HG03060 (cell line): ENCODE measurements around the gene PRICKLE4.

Experiments used
- ATAC-seq: cut with Tn5 transposase; IDR thresholded peaks from one replicate; pipeline ENCODE4 v1.9.1; 2021; ENCODE audit warnings: low read depth, moderate number of reproducible peaks; ENCODE audit not compliant: unreplicated experiment

Gene PRICKLE4

DNA sequence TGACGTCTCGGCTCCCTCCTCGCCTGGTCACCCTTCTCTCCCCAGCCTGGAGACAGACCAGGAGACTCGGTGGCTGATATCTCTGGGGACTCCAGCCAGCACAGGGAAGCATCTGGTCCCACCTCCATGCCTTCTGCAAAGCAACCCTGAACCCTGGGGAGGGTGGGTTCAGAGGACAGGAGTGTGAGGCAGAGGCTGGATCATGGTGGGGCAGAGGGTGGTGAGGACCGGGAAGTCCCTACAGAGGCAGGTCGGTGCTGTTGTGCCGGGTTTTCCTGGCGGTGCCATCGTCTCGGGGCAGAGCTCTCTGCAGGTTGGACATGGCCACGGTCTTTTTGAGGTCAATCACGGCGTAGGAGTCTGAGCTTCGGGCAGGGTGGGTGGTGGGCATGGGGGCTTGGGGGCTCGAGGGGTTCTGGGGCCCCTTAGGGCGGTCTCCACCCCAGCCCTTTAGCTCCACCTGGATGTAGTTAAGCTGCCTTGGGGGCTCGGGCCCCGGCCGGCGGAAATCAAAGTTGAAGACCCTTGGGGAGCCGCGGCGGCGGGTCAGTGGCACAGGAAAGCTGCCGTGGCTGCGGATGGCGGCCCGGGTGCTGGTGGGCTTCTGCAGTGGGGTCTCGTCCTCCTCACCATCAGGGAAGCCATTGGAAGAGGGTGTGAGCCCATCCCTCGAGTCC is 10.1 kb upstream of the PRICKLE4 start:
- no peak for ATAC-seq

DNA sequence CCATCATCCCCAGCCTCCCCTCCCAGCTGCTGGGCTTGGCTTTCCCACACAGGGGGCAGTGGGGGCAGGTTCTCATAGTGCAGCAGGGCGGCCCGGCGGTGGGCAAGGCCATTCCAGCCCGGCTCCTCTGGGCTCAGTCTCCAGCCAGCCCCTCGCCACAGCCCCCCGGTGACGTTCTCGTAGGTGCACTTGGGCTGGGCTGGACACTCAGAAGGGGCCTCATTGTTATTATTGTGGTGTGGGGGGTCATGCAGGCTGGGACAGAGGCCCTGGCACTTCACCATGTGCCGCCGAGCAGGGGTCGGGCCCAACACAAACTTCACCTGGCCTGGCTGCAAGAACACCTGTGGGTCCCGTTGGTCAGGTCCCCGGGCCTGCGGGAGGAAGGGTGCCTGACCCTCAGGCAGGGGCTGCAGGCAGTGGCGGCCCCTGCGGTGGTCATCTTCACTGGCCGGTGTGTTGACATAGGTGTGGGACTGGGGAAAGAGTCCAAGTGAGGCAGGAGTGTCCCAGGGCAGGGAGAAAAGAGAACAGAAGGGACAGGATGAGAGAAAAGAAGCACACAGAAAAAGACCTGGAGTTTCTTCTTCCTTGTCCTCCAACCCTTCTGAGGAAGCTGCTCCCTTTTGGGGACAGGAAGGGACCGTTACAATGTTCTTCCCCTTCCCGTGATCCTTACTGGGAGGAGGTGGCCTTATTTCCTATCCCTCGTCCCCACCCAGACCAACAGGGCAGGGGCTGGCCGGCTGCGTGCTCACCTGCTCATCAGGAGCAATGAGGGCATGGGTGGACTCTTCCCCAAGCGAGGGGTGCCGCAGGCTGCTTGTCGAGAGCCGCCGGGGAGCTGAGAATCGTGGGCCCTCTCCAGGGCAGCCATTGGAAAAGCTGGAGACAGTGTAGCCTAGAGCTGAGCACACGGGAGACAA is 9.3 kb upstream of the PRICKLE4 start:
- no peak for ATAC-seq

DNA sequence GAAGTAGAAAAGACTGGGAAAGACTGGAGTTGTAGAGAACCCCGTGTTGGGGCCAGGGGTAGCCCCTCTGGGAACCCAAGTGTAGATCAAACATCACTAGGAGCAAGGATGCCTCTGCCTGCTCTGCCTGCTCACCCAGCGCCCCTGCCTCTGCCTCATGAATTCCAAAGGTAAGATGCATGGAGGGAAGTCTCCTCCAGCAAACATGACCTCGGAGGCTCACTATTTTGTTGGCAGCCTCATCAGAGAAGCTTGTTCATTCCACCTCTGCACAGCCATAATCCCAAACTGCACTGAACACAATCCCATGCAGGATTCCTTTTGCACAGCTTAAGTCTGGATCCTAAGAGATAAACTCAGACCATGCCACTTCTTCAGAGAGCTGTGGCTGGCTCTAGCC is 5.7 kb upstream of the PRICKLE4 start:
- ATAC-seq: no peak

DNA sequence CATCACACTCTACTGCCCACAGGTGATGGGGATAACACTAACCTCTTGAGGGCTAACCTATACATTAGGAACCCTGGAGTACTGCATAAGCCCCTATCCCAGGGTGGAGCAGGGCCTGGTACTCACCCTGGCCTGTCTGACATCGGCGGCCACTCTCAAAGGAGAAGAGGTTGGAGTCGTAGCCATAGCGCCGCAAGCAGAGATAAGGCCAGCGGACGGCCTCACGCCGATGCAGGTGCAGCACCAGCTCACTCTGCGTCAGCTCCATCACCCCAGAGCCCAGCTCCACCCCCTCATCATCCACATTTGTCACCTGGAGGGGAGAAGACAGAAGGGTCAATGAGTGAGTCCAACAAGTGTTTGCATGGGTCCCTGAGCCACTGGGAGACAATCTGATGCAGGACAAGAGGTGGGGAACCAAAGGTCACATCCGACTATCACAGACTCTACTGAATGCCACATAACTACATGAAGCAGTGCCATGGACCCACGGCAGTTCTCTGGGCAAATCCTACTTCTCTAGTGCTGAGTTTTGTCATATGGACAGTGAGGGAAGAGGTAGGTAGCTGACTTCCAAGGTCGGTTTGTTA is 5.2 kb upstream of the PRICKLE4 start:
- no peak for ATAC-seq

DNA sequence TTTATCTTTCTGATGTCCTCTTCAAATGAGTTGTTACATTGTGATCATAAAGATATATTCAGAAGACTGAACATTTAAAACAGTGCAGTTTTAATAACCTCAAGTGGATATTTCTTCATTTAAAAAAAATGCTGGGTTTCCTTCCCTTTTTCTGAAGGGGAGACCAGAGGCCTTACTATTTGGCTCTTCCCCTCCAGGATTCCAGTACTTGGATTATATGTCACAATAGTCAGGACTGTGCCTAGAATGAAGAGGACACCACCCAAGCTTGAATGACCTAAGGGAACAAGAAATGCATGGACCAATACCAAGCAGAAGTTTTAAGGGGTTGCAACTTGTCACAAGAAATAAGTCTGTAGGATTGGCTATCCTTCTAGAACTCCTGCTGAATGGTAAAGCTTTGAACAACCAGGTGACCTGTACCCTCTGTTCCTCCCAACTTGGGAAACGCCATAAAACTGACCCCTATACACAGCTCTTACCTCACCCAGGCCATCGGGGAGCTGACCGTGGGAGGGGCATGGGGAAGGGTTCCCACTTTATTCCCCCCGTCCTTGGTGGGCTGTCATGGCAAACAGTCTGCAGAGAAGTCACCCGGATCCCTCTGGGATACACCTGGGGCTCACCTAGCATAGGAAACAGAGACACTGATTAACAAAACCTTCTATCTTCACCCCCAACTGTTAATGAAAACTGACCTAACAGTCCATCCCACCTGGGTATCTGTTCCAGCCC is 2.9 kb upstream of the PRICKLE4 start:
- ATAC-seq: no peak

DNA sequence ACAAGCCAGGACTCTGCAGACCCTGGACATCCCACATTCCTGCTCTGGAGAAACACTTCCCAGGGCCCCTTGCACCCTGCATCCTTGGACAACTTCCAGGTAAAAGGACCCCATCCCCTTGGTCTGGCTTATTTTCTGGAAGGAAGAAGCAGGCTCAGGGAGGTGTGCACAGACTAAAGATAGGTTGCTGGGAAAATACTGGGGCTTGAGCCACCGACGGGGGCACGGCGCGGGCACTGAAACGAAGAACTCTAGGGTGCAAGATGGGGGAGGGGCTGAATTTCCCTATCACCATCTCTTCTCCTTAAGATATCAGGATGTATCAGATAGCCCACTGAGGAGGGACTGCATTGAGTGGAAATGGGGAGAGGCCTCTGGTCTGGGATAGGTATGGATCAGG is 1.7 kb upstream of the PRICKLE4 start:
- no peak for ATAC-seq

DNA sequence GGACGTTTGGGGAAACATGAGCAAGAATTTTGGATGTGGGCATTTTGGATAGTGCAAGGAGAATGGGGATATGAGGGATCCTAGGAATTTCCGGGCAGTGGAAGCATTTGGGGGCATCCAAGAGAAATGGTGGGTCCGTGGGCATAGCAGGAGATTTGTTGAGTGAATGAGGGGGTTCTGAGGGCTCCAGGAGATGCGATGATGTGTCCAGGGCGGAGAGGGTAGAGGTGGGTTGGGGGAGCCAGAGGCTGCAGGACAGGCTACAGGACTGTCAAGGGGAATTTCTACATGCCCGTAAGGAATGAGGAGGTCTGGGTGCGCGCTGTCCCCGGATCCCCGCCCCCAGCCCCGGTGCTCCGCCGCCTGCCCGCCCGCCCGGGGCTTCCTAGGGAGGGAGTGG is 1.2 kb upstream of the PRICKLE4 start:
- no peak for ATAC-seq

DNA sequence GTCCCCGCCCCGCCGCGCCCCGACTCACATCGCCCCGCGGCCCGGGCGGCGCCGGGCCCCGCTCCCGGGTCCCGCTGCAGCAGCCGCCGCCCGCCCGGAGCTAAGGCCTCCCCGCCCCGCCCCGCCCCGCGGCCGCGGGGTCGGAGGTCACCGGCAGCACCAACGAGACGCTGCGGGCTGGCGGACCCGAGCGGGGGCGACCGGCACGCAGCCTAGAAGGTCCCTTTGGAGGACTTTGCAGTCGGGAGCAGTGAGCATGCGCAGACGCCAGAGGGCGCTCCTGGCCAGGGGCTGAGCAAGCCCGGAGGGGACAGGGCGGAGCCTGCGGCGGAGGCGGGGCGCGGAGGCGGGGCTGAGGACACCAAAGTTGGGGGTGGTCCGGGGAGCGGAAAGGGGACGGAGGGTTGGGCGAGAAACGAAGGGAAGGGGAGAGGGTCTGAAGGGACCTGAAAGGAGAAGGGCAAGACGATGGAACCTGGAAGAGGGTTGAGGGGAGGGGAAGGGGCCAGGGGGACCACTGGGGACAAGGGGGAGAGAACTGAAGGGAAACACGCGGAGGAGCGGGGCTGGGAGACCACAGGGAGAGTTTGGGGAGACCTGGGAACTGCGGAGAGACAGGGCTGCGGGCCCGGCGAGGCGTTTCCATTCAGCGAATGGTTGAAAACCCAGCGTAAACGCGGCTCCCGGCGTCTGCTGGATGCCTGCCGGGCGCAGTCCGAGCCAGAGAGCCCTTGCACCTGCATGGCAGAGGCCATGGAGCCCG is 613 bp upstream of the PRICKLE4 start, which contains the start of gene FRS3:
FRS3 (minus strand) TSS at position 113 of the 763 bp plus-strand sequence. CDS start 2,913 bp downstream, outside the sequence.
- ATAC-seq: peak; percentile 58

DNA sequence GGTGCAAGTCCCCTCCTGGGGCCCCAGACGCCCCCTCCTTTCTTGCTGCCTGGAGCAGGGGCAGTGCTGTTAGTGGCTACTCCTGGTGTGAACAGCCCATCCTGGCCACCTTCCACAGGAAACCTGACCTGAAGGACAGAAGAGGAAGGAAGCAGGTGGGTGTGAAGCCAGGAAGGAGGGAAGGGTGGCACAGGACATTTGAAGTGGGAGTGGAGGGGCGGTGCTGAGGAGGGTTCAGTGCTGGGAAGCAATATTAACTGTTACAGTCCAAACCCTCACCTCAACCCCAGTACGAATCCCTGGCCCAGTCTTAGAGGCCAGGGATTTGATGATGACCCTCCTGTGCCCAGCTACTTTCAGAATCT is 766 bp downstream of the PRICKLE4 start:
- no peak for ATAC-seq

DNA sequence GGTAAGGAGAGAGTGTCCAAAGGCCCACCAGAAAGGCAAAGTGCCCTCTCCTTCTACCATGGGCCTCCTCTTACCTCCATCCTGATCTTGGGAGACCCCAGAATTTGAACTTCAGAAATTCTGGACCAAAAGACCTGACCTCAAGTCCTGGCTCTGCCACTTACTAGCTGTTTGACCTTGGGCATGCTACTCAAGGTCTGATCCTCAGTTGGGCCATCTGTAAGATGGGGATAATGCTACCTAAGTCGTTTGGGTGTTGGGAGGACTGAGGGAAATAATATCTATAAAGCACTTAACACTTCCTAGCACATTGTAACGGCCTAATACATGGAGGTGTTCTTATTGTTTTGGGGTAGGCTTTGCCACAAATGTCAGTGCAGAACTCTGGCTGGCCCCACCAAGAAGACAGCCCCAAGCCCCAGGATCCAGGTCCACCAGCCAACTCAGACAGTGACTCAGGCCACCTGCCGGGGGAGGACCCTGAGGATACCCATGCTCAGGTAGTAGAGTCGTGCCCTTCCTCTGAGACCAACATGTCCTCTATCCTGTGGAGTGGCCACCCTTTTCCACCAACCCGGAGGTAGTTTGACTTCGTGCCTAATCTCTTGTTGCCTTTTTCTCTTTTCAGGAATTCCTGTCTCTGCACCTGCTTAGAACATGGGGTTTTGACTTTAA is 2.7 kb downstream of the PRICKLE4 start:
- ATAC-seq: no peak

DNA sequence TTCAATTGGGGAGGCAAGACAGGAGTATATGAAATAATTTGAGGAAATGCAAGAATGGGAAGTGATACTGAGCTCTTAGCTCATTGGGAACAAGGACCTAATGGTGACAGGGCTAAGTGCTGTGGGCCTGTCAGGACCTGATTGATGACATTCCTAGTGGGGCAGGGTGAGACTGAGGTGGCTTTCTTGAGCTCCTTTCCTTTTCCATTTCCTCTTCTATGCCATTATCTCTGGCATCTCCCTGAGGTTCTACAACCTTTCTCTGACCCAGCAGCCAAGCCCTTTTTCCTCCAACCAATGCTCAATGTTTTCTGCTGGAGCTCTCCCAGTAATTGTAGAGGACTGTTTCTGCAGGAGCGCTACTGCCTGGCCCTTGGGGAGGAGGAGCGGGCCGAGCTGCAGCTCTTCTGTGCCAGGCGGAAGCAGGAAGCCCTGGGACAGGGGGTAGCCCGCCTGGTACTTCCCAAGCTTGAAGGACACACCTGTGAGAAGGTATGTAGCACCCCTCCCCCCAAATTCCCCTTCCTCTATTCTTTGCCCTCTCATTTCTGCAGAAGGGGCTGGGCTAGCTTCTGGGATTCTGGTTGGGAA is 4.1 kb downstream of the PRICKLE4 start:
- no peak for ATAC-seq

DNA sequence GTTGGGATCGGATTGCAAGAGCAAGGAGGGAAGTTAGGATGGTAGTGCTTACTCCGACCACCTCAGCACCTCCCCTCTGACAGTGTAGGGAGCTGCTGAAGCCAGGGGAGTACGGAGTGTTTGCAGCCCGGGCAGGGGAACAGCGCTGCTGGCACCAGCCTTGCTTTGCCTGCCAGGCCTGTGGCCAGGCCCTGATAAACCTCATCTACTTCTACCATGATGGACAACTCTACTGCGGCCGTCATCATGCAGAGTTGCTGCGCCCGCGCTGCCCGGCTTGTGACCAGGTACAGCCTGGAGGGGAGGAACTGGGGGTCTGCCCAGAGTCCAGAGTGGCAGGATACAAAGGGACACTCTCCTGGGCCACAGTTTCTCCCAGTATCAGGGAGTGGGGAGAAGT is 4.7 kb downstream of the PRICKLE4 start:
- ATAC-seq: no peak

DNA sequence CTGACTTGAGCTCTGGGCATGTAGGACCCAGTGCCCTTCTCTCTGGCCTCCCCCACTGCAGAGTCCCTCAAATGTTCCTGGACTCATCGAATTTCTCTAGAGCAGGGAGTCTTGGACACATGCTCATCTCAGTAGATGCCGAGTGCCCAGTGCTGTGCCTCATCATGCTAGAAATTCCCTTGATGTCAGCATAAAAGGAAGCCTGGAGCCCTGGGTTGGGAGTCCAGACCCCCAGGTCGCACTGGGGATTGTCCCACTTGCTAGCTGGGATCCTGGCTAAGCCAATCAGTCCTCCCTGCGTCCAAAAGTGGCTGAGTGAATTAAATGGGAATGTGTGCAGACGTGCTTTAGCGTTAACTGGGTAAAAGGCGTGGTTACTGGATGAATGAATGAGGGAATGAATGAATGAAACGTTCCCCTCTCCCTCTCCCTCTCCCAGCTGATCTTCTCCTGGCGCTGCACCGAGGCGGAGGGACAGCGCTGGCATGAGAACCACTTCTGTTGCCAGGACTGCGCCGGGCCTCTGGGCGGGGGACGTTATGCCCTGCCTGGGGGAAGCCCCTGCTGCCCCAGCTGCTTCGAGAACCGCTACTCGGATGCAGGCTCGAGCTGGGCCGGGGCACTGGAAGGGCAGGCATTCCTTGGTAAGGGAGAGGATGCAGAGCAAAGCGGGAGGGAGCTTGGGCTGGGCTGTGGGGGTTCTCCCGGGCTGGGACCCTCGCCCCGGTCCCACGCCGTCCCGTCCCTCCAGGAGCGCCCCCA is 5.3 kb downstream of the PRICKLE4 start:
- ATAC-seq: no peak

DNA sequence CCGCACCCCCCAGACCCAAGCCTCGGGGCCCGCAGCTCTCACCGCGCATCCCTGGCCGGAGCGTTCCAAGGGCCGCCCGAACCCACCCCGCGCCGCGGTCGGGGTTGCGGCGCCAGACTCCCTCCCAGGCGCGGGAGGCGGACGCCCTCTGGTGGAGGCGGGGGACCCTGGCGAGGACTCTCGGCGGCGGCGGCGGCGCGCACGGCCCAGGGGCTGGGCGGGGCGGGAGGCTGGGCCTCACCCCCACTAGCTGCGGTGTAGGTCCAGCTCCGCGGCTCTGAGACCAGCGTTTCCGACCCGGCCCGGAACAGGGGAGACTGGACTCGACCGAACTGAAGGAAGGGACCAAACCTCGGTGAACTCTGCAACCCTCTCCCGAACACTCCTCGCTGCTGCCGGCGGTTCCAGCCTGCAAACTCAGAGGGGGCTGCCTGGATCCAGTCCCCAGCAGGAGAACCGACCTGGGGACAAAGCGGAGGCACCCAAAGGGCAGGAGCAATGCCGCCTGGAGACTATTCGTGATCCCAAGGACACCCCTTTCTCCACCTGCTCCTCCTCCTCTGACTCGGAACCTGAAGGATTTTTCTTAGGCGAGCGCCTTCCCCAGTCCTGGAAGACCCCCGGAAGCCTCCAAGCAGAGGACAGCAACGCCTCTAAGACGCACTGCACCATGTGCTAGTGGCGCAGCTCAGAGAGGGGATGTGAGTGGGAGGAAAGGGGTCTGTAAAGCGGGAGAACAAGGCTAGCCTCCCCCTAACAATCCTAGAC is 6.1 kb downstream of the PRICKLE4 start:
- no peak for ATAC-seq

DNA sequence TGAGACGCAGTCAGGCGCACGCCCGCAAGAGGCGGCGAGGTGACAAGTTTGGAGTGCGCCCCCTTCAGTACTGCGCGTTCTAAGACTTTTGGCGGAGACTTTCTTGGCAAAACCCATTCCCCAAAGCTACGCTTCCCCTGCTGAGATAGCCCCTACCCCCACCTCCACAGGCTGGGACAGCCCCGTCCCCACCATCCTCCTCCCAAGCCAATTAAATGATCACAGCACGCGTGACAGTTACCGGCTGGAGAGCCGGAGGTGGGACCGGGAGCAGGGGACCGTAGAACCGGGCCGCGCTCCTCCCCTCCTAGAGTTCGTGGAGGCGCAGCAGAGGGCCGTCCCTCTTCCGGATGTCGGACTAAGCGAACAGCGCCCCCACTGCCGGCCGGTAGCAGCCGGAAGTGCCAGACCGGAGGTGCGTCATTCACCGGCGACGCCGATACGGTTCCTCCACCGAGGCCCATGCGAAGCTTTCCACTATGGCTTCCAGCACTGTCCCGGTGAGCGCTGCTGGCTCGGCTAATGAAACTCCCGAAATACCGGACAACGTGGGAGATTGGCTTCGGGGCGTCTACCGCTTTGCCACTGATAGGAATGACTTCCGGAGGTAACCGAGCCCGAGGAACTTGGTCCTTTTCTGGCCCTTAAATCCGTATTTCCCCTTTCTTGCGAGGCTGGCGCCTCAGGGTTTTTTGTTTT is 6.8 kb downstream of the PRICKLE4 start, which contains the start of gene TOMM6:
TOMM6 (plus strand) TSS at position 476 of the 699 bp plus-strand sequence; CDS start at position 480, 4 bp downstream.
- ATAC-seq: peak; percentile 61

DNA sequence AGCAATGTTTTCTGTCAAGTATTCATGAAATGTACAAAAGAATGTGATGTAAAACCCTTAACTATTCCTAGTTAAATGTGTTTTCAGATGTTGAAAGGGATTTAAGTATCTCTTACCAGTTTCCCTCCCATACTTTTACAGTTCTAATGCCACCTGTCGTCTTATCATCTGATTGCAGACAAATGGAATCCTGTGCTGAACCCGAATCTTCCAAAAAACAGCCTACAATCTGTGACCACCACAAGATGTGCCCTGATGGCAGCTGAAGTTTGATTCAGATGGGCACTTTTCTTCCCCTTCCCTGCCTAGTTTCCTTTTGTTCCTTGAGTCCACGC is 8.8 kb downstream of the PRICKLE4 start:
- no peak for ATAC-seq

DNA sequence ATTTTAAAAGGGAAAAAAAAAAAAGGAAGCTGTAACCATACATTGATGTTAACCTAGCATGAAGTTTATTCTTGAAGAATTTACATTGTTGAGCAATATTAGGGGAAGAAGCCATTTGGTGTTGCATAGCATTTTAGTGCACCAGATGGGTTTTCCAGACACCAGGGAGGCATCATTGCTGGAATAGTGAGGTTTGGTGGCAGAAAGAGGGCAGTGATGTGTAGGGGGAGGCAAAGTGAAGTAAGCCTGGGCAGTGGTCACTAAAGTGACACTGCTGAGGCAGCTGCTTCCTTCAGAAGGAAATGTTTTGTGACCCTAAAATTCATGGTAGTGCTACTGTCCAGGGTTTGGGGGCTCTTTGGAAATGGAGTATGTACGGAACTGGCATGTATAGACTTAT is 9.5 kb downstream of the PRICKLE4 start:
- ATAC-seq: no peak
